SK-N-SH (cell line): ENCODE data around the gene DNAJC1. TPM values are rescaled to one million over a fixed set of nuclear protein-coding genes. Genes with fewer than 3 reads are reported as not detected.

ENCODE experiments used
- CTCF ChIA-PET: fragments of 300-600, 350-600 bp; formaldehyde crosslinking; extraction: SDS; loops from one replicate; lab custom pipeline; 2021; lab: Yijun Ruan, JAX
- POLR2A ChIA-PET: fragments of 350-600 bp; sonication (Branson Sonifier 250); formaldehyde crosslinking; extraction: SDS; loops from one replicate; lab custom pipeline; 2020; ENCODE audit warnings: antibody characterized with exemption, inconsistent platforms; lab: Yijun Ruan, JAX
- DNase-seq: peaks from one replicate; pipeline ENCODE4 v3.0.0; 2012
- H2AFZ ChIP-seq: fragments of 200-600 bp; sonication (generic); 2 replicates; pipeline ENCODE4 v1.8.1; 2016; ENCODE audit warnings: antibody characterized with exemption, mild to moderate bottlenecking, low read depth
- H3F3A ChIP-seq: fragments of 200-600 bp; sonication (generic); replicated peaks from 2 replicates; pipeline ENCODE3; 2016; ENCODE audit warnings: antibody characterized with exemption, mild to moderate bottlenecking; ENCODE audit not compliant: insufficient read depth
- H3K27ac ChIP-seq, 2 experiments: fragments of 200-500 bp in 1 of 2; fragments of 200-600 bp in 1 of 2; sonication (Bioruptor generic) in 1 of 2; sonication (generic), shearing (Covaris generic) in 1 of 2; 2 replicates each; pipeline versions ENCODE4 v1.5.1 to v1.6.1; 2014 to 2016; ENCODE audit warnings: low read depth in 2 of 2, inconsistent platforms in 1 of 2, low read length in 1 of 2, mild to moderate bottlenecking in 1 of 2, mixed read lengths in 1 of 2
- H3K27me3 ChIP-seq: fragments of 200-600 bp; sonication (generic), shearing (Covaris generic); 2 replicates; pipeline ENCODE4 v1.6.1; 2016; ENCODE audit warnings: mixed run types; ENCODE audit not compliant: insufficient read depth
- H3K36me3 ChIP-seq, 2 experiments: fragments of 200-500 bp in 1 of 2; fragments of 200-600 bp in 1 of 2; sonication (Bioruptor generic) in 1 of 2; sonication (generic) in 1 of 2; replicated peaks in 1 of 2; 2 replicates each; pipeline versions ENCODE3 to v1.5.1; 2014 to 2016; ENCODE audit warnings: low read length in 1 of 2, mild to moderate bottlenecking in 1 of 2; ENCODE audit not compliant: insufficient read depth in 2 of 2, control insufficient read depth in 1 of 2
- H3K4me1 ChIP-seq, 2 experiments: fragments of 200-500 bp in 1 of 2; fragments of 200-600 bp in 1 of 2; sonication (Bioruptor generic) in 1 of 2; sonication (generic), shearing (Covaris generic) in 1 of 2; 2 replicates each; pipeline versions ENCODE4 v1.5.1 to v1.6.1; 2014 to 2016; ENCODE audit warnings: low read depth in 1 of 2, low read length in 1 of 2, mixed run types in 1 of 2; ENCODE audit not compliant: insufficient read depth in 2 of 2, control insufficient read depth in 1 of 2
- H3K4me2 ChIP-seq: fragments of 200-600 bp; sonication (generic), shearing (Covaris generic); 2 replicates; pipeline ENCODE4 v1.6.1; 2017; ENCODE audit warnings: mixed run types
- H3K4me3 ChIP-seq, 2 experiments: fragments of 200-500 bp in 1 of 2; fragments of 200-600 bp in 1 of 2; sonication (Bioruptor generic) in 1 of 2; sonication (generic), shearing (Covaris generic) in 1 of 2; 2 replicates each; pipeline versions ENCODE4 v1.5.1 to v1.8.1; 2014 to 2016; ENCODE audit warnings: low read depth in 2 of 2, inconsistent platforms in 1 of 2, low read length in 1 of 2, mild to moderate bottlenecking in 1 of 2, mixed read lengths in 1 of 2, moderate library complexity in 1 of 2
- H3K79me2 ChIP-seq: fragments of 200-600 bp; sonication (generic); 2 replicates; pipeline ENCODE4 v1.8.1; 2017; ENCODE audit warnings: mild to moderate bottlenecking; ENCODE audit not compliant: insufficient read depth
- H3K9ac ChIP-seq: fragments of 200-600 bp; sonication (generic); 2 replicates; pipeline ENCODE4 v1.6.1; 2017; ENCODE audit warnings: mixed run types
- H3K9me2 ChIP-seq: fragments of 200-600 bp; sonication (generic); 2 replicates; pipeline ENCODE4 v1.6.1; 2017; ENCODE audit warnings: mixed run types
- H3K9me3 ChIP-seq: fragments of 200-600 bp; sonication (generic); 2 replicates; pipeline ENCODE4 v1.6.1; 2017; ENCODE audit warnings: mixed run types, mild to moderate bottlenecking, moderate library complexity
- H4K20me1 ChIP-seq: fragments of 200-600 bp; sonication (generic); 2 replicates; pipeline ENCODE4 v1.6.1; 2017; ENCODE audit warnings: mild to moderate bottlenecking, mixed run types; ENCODE audit not compliant: insufficient read depth
- CHD2 ChIP-seq: fragments of 150-350 bp; IDR thresholded peaks from 2 replicates; pipeline ENCODE4 v1.6.1; 2018; ENCODE audit warnings: low read length; ENCODE audit not compliant: partially characterized antibody
- FOXM1 ChIP-seq: IDR thresholded peaks from 2 replicates; pipeline ENCODE4 v1.4.0; 2012; ENCODE audit warnings: low read depth, mild to moderate bottlenecking
- GABPA ChIP-seq: IDR thresholded peaks from 2 replicates; pipeline ENCODE4 v1.4.0; 2012; ENCODE audit warnings: low read depth, mild to moderate bottlenecking
- MEF2A ChIP-seq: IDR thresholded peaks from 2 replicates; pipeline ENCODE4 v1.4.0; 2012; ENCODE audit warnings: low read depth, borderline replicate concordance
- NFIC ChIP-seq: IDR thresholded peaks from 2 replicates; pipeline ENCODE4 v1.4.0; 2012; ENCODE audit warnings: borderline replicate concordance
- POLR2AphosphoS5 ChIP-seq: IDR thresholded peaks from 2 replicates; pipeline ENCODE4 v1.6.1; 2012; ENCODE audit warnings: low read depth, low read length
- SMC3 ChIP-seq: IDR thresholded peaks from 2 replicates; pipeline ENCODE4 v1.6.1; 2012; ENCODE audit warnings: low read depth, low read length, improper control_type of control experiment
- YY1 ChIP-seq: IDR thresholded peaks from 2 replicates; pipeline ENCODE4 v1.4.0; 2012; ENCODE audit warnings: low read depth, mild to moderate bottlenecking
- WGBS: methylation state at CpG from one replicate; pipeline ENCODE4 v1.1.6; 2017; ENCODE audit warnings: low lambda C conversion rate; 5-methylcytosine and 5-hydroxymethylcytosine counted together
- polyA plus RNA-seq, 3 experiments: library from polyadenylated mRNA; depleted of rRNA; stranded (reverse); fragments of >200 nt; gene quantifications; 2 replicates each; pipeline ENCODE4 v1.2.3, GENCODE V29; 2012
- TF ChIP-seq, protein P1 (sequence below): fragments of 150-350 bp; IDR thresholded peaks from 2 replicates; pipeline ENCODE4 v1.6.1; 2016; ENCODE audit warnings: mild to moderate bottlenecking, low read depth, low read length
- TF ChIP-seq, protein P2 (sequence below): IDR thresholded peaks from 2 replicates; pipeline ENCODE4 v1.4.0; 2012; ENCODE audit warnings: low read depth, borderline replicate concordance

DNAJC1 gene
- polyA plus RNA-seq, 1 of the 3 experiments (the other 2 are of a cell fraction), result 9.3 TPM

DNA sequence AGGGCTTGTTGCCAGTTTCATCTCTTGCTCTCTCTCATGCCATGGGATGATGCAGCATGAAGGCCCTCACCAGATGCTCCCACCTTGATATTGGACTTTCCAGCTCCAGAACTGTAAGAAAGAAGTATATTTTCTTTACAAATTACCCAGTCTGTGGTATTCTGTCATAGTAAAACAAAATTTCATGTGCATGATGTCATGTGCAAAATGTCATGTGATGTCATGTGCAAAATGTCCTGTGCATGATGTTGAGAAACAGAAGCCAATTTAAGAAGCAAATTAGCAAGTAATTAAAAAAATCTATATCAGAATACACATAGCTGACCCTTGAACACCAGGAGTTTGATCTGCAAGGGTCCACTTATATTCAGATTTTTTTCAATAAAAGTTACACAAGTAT lies 56.6 kb downstream of the DNAJC1 start:
- CTCF ChIA-PET, result interaction anchor here (1.1 to 1.2 kb wide), 2 partner anchors 27 to 214 kb away, joined by 3 read pairs; no protein-coding TSS in a partner anchor

DNA sequence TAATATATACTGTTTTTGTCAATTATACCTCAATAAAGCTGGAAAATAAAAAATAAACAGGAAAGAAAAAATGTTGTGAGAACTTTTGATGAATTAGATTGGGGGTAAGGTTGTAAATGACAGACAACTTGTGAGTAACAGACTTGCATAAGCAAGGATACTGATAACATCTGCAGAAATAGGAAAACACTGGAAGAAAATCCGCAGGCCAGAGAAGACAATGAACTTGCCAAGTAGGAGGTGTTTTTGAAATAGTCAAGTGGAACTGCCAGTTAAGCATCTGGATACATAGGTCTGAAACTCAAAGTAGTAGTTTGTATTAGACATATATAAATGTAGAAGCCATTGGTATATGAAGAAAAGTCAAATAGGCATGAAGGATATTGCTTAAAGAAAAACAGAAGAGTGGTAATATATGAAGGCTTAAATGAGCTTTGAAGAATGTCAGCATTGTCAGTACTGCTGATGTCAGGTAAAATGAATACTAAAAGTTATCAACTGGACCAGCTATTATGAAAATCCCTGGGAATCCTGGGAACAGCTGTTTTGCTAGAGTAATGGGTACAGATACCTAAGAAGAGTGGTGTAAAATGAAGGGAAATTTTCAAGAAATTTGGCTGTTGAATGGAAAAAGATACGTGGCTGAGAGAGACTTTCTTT lies 58.7 kb downstream of the DNAJC1 start:
- H3K4me1 ChIP-seq, result peaks cover 0 to 3% of the 10 kb centered on the region in 2 experiments; a peak in 1 of 4 replicates
- no peak overlapping the region for H3K4me2 ChIP-seq
- H3K79me2 ChIP-seq, result peaks cover 9% of the 10 kb centered on the region; the same call in 1 of the 2 replicates
- no peak overlapping the region for H3K27ac ChIP-seq
- peaks cover 6% of the 10 kb centered on the region for H3F3A ChIP-seq
- CTCF ChIA-PET, result interaction anchor here (0.7 kb wide), 1 partner anchor 35 kb away, joined by 3 read pairs; no protein-coding TSS in a partner anchor
- no peaks in the 10 kb centered on the region for H3K9me2 ChIP-seq
- H3K36me3 ChIP-seq, result peaks cover 0 to 3% of the 10 kb centered on the region in 2 experiments
- DNase-seq, result no peak
- TF ChIP-seq SMC3 (no peak), CHD2 (no peak), GABPA (no peak), FOXM1 (no peak), MEF2A (no peak), YY1 (no peak)
- TF ChIP-seq, protein P1, sequence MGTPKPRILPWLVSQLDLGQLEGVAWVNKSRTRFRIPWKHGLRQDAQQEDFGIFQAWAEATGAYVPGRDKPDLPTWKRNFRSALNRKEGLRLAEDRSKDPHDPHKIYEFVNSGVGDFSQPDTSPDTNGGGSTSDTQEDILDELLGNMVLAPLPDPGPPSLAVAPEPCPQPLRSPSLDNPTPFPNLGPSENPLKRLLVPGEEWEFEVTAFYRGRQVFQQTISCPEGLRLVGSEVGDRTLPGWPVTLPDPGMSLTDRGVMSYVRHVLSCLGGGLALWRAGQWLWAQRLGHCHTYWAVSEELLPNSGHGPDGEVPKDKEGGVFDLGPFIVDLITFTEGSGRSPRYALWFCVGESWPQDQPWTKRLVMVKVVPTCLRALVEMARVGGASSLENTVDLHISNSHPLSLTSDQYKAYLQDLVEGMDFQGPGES, result no peak
- TF ChIP-seq, all 33 proteins: peak for 0
- Histone ChIP-seq H4K20me1 (no peaks in the 10 kb centered on the region), H3K9ac (no peak overlapping the region), H3K4me3 (no peak overlapping the region), H2AFZ (no peak overlapping the region), H3K9me3 (no peaks in the 10 kb centered on the region), H3K27me3 (no peaks in the 10 kb centered on the region)
- WGBS, result 86% methylated on average over 2 of the region's 2 CpGs
- POLR2A ChIA-PET, result no interaction called here

More for the DNA sequence above, 56.6 kb downstream of the DNAJC1 start:
- H3K9me3 ChIP-seq, result no peaks in the 10 kb centered on the region
- TF ChIP-seq NFIC, result no peak
- POLR2A ChIA-PET, result no interaction called here
- peaks cover 0 to 3% of the 10 kb centered on the region in 2 experiments for H3K36me3 ChIP-seq
- H3K4me3 ChIP-seq, result no peak overlapping the region
- peaks cover 8% of the 10 kb centered on the region; the same call in 1 of the 2 replicates for H3K79me2 ChIP-seq
- H3K9me2 ChIP-seq, result no peaks in the 10 kb centered on the region
- H3K9ac ChIP-seq, result no peak overlapping the region
- DNase-seq, result no peak
- H3K27me3 ChIP-seq, result no peaks in the 10 kb centered on the region
- H3F3A ChIP-seq, result peaks cover 6% of the 10 kb centered on the region
- no peak overlapping the region for H2AFZ ChIP-seq
- H3K27ac ChIP-seq, result no peak overlapping the region
- H3K4me1 ChIP-seq, result peaks cover 0 to 2% of the 10 kb centered on the region in 2 experiments; a peak in 1 of 4 replicates
- no peaks in the 10 kb centered on the region for H4K20me1 ChIP-seq
- H3K4me2 ChIP-seq, result no peak overlapping the region

DNA sequence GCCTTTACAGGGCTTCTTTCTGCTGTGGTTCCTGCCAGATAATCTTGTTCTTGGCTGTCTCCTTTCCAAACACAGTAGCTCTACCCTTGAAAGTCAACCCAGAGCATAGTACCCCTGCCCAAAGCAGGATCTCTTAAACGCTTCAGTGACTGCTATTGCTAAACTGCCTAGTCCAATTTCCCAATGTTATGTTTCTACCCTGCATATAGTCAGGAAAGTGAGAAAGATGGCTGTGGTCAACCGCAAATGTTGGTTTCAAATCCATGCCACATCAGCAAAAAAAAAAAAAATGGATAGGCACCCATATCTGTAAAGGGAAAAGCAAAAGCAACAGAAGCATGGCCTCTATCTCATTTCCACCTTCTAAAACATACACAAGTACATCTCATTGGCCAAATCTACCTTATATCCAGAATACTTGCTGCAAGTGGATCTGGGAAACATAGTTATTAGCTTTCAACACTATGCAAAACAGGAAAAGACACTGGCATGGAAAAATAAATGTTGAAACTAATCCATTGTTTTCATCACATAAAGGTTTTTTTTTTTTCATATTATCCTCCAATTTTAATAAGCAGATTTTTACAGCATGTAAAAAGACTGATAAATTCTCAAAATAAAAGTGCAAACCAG lies 59.8 kb downstream of the DNAJC1 start:
- no peak overlapping the region for H3K27ac ChIP-seq
- CTCF ChIA-PET, result interaction anchor here (0.7 to 1.3 kb wide), 5 partner anchors 21 to 1120 kb away, joined by 3 to 4 read pairs (median 3); no protein-coding TSS in a partner anchor
- no peak overlapping the region for H2AFZ ChIP-seq
- no peaks in the 10 kb centered on the region for H3K27me3 ChIP-seq
- POLR2A ChIA-PET, result no interaction called here
- WGBS, result 99% methylated on average over 2 of the region's 2 CpGs
- TF ChIP-seq POLR2AphosphoS5 (no peak), YY1 (no peak)
- TF ChIP-seq, protein P2, sequence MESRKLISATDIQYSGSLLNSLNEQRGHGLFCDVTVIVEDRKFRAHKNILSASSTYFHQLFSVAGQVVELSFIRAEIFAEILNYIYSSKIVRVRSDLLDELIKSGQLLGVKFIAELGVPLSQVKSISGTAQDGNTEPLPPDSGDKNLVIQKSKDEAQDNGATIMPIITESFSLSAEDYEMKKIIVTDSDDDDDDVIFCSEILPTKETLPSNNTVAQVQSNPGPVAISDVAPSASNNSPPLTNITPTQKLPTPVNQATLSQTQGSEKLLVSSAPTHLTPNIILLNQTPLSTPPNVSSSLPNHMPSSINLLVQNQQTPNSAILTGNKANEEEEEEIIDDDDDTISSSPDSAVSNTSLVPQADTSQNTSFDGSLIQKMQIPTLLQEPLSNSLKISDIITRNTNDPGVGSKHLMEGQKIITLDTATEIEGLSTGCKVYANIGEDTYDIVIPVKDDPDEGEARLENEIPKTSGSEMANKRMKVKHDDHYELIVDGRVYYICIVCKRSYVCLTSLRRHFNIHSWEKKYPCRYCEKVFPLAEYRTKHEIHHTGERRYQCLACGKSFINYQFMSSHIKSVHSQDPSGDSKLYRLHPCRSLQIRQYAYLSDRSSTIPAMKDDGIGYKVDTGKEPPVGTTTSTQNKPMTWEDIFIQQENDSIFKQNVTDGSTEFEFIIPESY, result no peak
- H3K9me2 ChIP-seq, result no peaks in the 10 kb centered on the region
- H3K36me3 ChIP-seq, result peaks cover 0 to 3% of the 10 kb centered on the region in 2 experiments
- H3K4me2 ChIP-seq, result no peak overlapping the region
- H3K9me3 ChIP-seq, result no peaks in the 10 kb centered on the region
- peaks cover 5% of the 10 kb centered on the region; the same call in 1 of the 2 replicates for H3K79me2 ChIP-seq
- H3K4me3 ChIP-seq, result no peak overlapping the region
- no peaks in the 10 kb centered on the region for H4K20me1 ChIP-seq
- H3K4me1 ChIP-seq, result peaks cover 0 to 3% of the 10 kb centered on the region in 2 experiments; a peak in 1 of 4 replicates
- peaks cover 6% of the 10 kb centered on the region for H3F3A ChIP-seq
- no peak overlapping the region for H3K9ac ChIP-seq
- DNase-seq, result no peak
